CD4-positive, CD25-positive, alpha-beta regulatory T cell (primary cell): Measurements from ENCODE around the gene LIMCH1. TPM values are rescaled to one million over a fixed set of nuclear protein-coding genes. Genes with fewer than 3 reads are reported as not detected.
"Not testable (repeated sequence)": the region's sequence is repeated elsewhere in the genome, so short reads cannot be mapped to it uniquely, and the experiment has no call there.

Experiments
- ATAC-seq, 2 donors: fragments of 150-1000 bp; cut with Tn5 transposase; one replicate each; pipeline ENCODE4 v1.10.0; 2021; ENCODE audit warnings: low read depth in 2 of 2, moderate number of reproducible peaks in 2 of 2, moderate library complexity in 1 of 2
- DNase-seq, 3 donors: peaks; one replicate each; pipeline versions ENCODE4 v3.0.0 to v3.0.0-alpha.2; 2012 to 2022; ENCODE audit warnings: mixed read lengths in 1 of 3
- H3K27ac ChIP-seq: one replicate; pipeline ENCODE4 v1.7.0; 2013; ENCODE audit warnings: mild to moderate bottlenecking, low read length; ENCODE audit not compliant: insufficient read depth, poor library complexity, severe bottlenecking
- H3K27me3 ChIP-seq: one replicate; pipeline ENCODE4 v1.7.0; 2013; ENCODE audit warnings: low read length; ENCODE audit not compliant: control insufficient read depth, insufficient read depth
- H3K36me3 ChIP-seq: one replicate; pipeline ENCODE4 v1.7.0; 2013; ENCODE audit warnings: mild to moderate bottlenecking, low read length, moderate library complexity; ENCODE audit not compliant: control insufficient read depth, insufficient read depth
- H3K4me1 ChIP-seq: 2 replicates; pipeline ENCODE4 v1.7.0; 2013; ENCODE audit warnings: mild to moderate bottlenecking, low read length; ENCODE audit not compliant: insufficient read depth, control insufficient read depth, poor library complexity, severe bottlenecking
- H3K4me3 ChIP-seq: one replicate; pipeline ENCODE4 v1.7.0; 2013; ENCODE audit warnings: low read depth, mild to moderate bottlenecking, low read length, moderate library complexity
- H3K9me3 ChIP-seq, 2 experiments: 1 replicate in 1 of 2; 2 replicates in 1 of 2; pipeline ENCODE4 v1.7.0; 2013; ENCODE audit warnings: low read length in 2 of 2, mild to moderate bottlenecking in 1 of 2, moderate library complexity in 1 of 2; ENCODE audit not compliant: control insufficient read depth in 2 of 2
- H3K27ac Mint-ChIP-seq, 3 donors: one replicate each; pipeline ENCODE4 v1.8.0; 2020 to 2022; ENCODE audit warnings: mild to moderate bottlenecking in 3 of 3, mixed read lengths in 3 of 3, moderate library complexity in 2 of 3
- H3K27me3 Mint-ChIP-seq: one replicate; pipeline ENCODE4 v1.8.0; 2022; ENCODE audit warnings: mild to moderate bottlenecking, mixed read lengths
- H3K36me3 Mint-ChIP-seq: one replicate; pipeline ENCODE4 v1.8.0; 2020; ENCODE audit warnings: mixed read lengths
- H3K4me1 Mint-ChIP-seq, 4 donors: one replicate each; pipeline ENCODE4 v1.8.0; 2020 to 2022; ENCODE audit warnings: mixed read lengths in 4 of 4, mild to moderate bottlenecking in 1 of 4
- H3K4me3 Mint-ChIP-seq, 4 donors: one replicate each; pipeline ENCODE4 v1.8.0; 2020 to 2022; ENCODE audit warnings: mild to moderate bottlenecking in 4 of 4, mixed read lengths in 4 of 4, moderate library complexity in 3 of 4
- H3K9me3 Mint-ChIP-seq, 7 donors: one replicate each; pipeline ENCODE4 v1.8.0; 2020 to 2022; ENCODE audit warnings: mixed read lengths in 7 of 7, mild to moderate bottlenecking in 3 of 7, moderate library complexity in 2 of 7
- polyA plus RNA-seq, 4 donors: library from polyadenylated mRNA; unstranded; fragments of 300-500 nt; fragmentation: Illumina TruSeq; gene quantifications; one replicate each; pipeline ENCODE4 v1.2.3, GENCODE V29; 2021
- total RNA-seq: library from RNA; stranded (reverse); gene quantifications from one replicate; pipeline ENCODE4 v1.2.3, GENCODE V29; 2022

The LIMCH1 gene
- total and polyA plus RNA-seq, 5 donors from 2014 or later, result 0.07 TPM; not detected in 4

GRCh38 chr4:41638866-41639265 is 100.9 kb downstream of the LIMCH1 start:
- peaks cover 4% of the 10 kb centered on the region for H3K27me3 ChIP-seq
- ATAC-seq (no peak), DNase-seq (no peak)
- no peak overlapping the region for H3K4me3 ChIP-seq
- no peaks in the 10 kb centered on the region for H3K9me3 Mint-ChIP-seq
- no peak overlapping the region for H3K27ac Mint-ChIP-seq
- no peaks in the 10 kb centered on the region for H3K36me3 ChIP-seq
- no peaks in the 10 kb centered on the region for H3K9me3 ChIP-seq
- no peaks in the 10 kb centered on the region for H3K4me1 ChIP-seq
- no peaks in the 10 kb centered on the region for H3K36me3 Mint-ChIP-seq
- H3K27me3 Mint-ChIP-seq, result peaks cover 21% of the 10 kb centered on the region
- H3K4me1 Mint-ChIP-seq, result no peaks in the 10 kb centered on the region
- H3K4me3 Mint-ChIP-seq, result no peak overlapping the region
- no peak overlapping the region for H3K27ac ChIP-seq

GRCh38 chr4:41639291-41639690 is 101.3 kb downstream of the LIMCH1 start:
- peaks cover 21% of the 10 kb centered on the region for H3K27me3 Mint-ChIP-seq
- DNase-seq, result no peak
- no peaks in the 10 kb centered on the region for H3K9me3 ChIP-seq

GRCh38 chr4:41640906-41641305 is 102.9 kb downstream of the LIMCH1 start:
- no peak overlapping the region for H3K27ac Mint-ChIP-seq
- H3K27ac ChIP-seq, result no peak overlapping the region
- peaks cover 27% of the 10 kb centered on the region for H3K27me3 Mint-ChIP-seq
- no peaks in the 10 kb centered on the region for H3K4me1 Mint-ChIP-seq
- H3K4me3 Mint-ChIP-seq, result no peak overlapping the region
- no peak for ATAC-seq
- no peak for DNase-seq
- no peak overlapping the region for H3K4me3 ChIP-seq
- no peaks in the 10 kb centered on the region for H3K9me3 ChIP-seq
- peaks cover 0 to 3% (median 0%) of the 10 kb centered on the region in 7 donors for H3K9me3 Mint-ChIP-seq
- H3K36me3 ChIP-seq, result no peaks in the 10 kb centered on the region
- peaks cover 4% of the 10 kb centered on the region for H3K27me3 ChIP-seq
- no peaks in the 10 kb centered on the region for H3K36me3 Mint-ChIP-seq
- H3K4me1 ChIP-seq, result no peaks in the 10 kb centered on the region

More at GRCh38 chr4:41639291-41639690, 101.3 kb downstream of the LIMCH1 start:
- Mint-ChIP-seq H3K9me3 (no peaks in the 10 kb centered on the region), H3K4me1 (no peaks in the 10 kb centered on the region), H3K27ac (no peak overlapping the region), H3K36me3 (no peaks in the 10 kb centered on the region), H3K4me3 (no peak overlapping the region)
- Histone ChIP-seq H3K36me3 (no peaks in the 10 kb centered on the region), H3K27me3 (peaks cover 4% of the 10 kb centered on the region), H3K4me1 (no peaks in the 10 kb centered on the region), H3K27ac (no peak overlapping the region), H3K4me3 (no peak overlapping the region)
- ATAC-seq, result no peak

GRCh38 chr4:41642746-41643145 is 104.8 kb downstream of the LIMCH1 start:
- not testable (repeated sequence) for DNase-seq, H3K4me3 Mint-ChIP-seq, H3K36me3 ChIP-seq, H3K4me1 ChIP-seq, H3K27ac Mint-ChIP-seq, H3K9me3 Mint-ChIP-seq, H3K27me3 ChIP-seq, H3K27ac ChIP-seq, H3K36me3 Mint-ChIP-seq, H3K9me3 ChIP-seq, ATAC-seq, H3K4me3 ChIP-seq, H3K4me1 Mint-ChIP-seq
- H3K27me3 Mint-ChIP-seq, result peaks cover 29% of the 10 kb centered on the region

- Histone ChIP-seq H3K4me1 (no peaks in the 10 kb centered on the region), H3K9me3 (no peaks in the 10 kb centered on the region), H3K4me3 (no peak overlapping the region), H3K36me3 (no peaks in the 10 kb centered on the region), H3K27ac (no peak overlapping the region), H3K27me3 (peaks cover 4% of the 10 kb centered on the region)
- peaks cover 0 to 3% (median 0%) of the 10 kb centered on the region in 7 donors for H3K9me3 Mint-ChIP-seq
- H3K27me3 Mint-ChIP-seq, result peaks cover 29% of the 10 kb centered on the region
- no peaks in the 10 kb centered on the region for H3K36me3 Mint-ChIP-seq
- no peak overlapping the region for H3K27ac Mint-ChIP-seq
- DNase-seq (no peak), ATAC-seq (no peak)
- no peaks in the 10 kb centered on the region for H3K4me1 Mint-ChIP-seq
- no peak overlapping the region for H3K4me3 Mint-ChIP-seq
These were observed 105.4 kb downstream of the LIMCH1 start for GRCh38 chr4:41643331-41643730.

- no peaks in the 10 kb centered on the region for H3K36me3 Mint-ChIP-seq
- Histone ChIP-seq H3K27me3 (peaks cover 4% of the 10 kb centered on the region), H3K27ac (no peak overlapping the region), H3K9me3 (no peaks in the 10 kb centered on the region), H3K4me1 (no peaks in the 10 kb centered on the region), H3K36me3 (no peaks in the 10 kb centered on the region), H3K4me3 (no peak overlapping the region)
- H3K4me1 Mint-ChIP-seq, result no peaks in the 10 kb centered on the region
- no peak for ATAC-seq
- H3K27me3 Mint-ChIP-seq, result peaks cover 29% of the 10 kb centered on the region
- H3K4me3 Mint-ChIP-seq, result no peak overlapping the region
- H3K27ac Mint-ChIP-seq, result no peak overlapping the region
- no peak for DNase-seq
- peaks cover 0 to 3% (median 0%) of the 10 kb centered on the region in 7 donors for H3K9me3 Mint-ChIP-seq
These were observed 106.4 kb downstream of the LIMCH1 start for GRCh38 chr4:41644288-41644914.

- Mint-ChIP-seq H3K27ac (no peak overlapping the region), H3K4me3 (no peak overlapping the region), H3K9me3 (peaks cover 0 to 3% (median 0%) of the 10 kb centered on the region in 7 donors), H3K27me3 (peaks cover 29% of the 10 kb centered on the region), H3K36me3 (no peaks in the 10 kb centered on the region), H3K4me1 (no peaks in the 10 kb centered on the region)
- Histone ChIP-seq H3K36me3 (no peaks in the 10 kb centered on the region), H3K4me3 (no peak overlapping the region), H3K27me3 (peaks cover 4% of the 10 kb centered on the region), H3K27ac (no peak overlapping the region), H3K9me3 (no peaks in the 10 kb centered on the region), H3K4me1 (no peaks in the 10 kb centered on the region)
- no peak for DNase-seq
- ATAC-seq, result no peak
These were observed 106.9 kb downstream of the LIMCH1 start for GRCh38 chr4:41644915-41645295.

- Mint-ChIP-seq H3K36me3 (no peaks in the 10 kb centered on the region), H3K27me3 (peaks cover 32% of the 10 kb centered on the region), H3K4me1 (no peaks in the 10 kb centered on the region), H3K4me3 (no peak overlapping the region), H3K27ac (no peak overlapping the region), H3K9me3 (peaks cover 0 to 4% (median 0%) of the 10 kb centered on the region in 7 donors)
- H3K4me1 ChIP-seq, result no peaks in the 10 kb centered on the region
- no peak overlapping the region for H3K4me3 ChIP-seq
- H3K9me3 ChIP-seq, result no peaks in the 10 kb centered on the region
- ATAC-seq (no peak), DNase-seq (no peak)
- H3K27me3 ChIP-seq, result peaks cover 4% of the 10 kb centered on the region
- no peak overlapping the region for H3K27ac ChIP-seq
- H3K36me3 ChIP-seq, result no peaks in the 10 kb centered on the region
These were observed 107.9 kb downstream of the LIMCH1 start for GRCh38 chr4:41645728-41646390.
